KMS-11 (cell line): Measurements from ENCODE around the gene TMEM33.
"Not testable (repeated sequence)": the region's sequence is repeated elsewhere in the genome, so short reads cannot be mapped to it uniquely, and the experiment has no call there.

ENCODE experiments used
- H2AFZ ChIP-seq: fragments of 200-600 bp; sonication (generic); 2 replicates; pipeline ENCODE4 v1.6.1; 2016; ENCODE audit warnings: antibody characterized with exemption, mixed run types, low read depth
- H3K27ac ChIP-seq: fragments of 200-600 bp; sonication (generic); 2 replicates; pipeline ENCODE4 v1.6.1; 2016; ENCODE audit warnings: mild to moderate bottlenecking, mixed run types
- H3K27me3 ChIP-seq: fragments of 200-600 bp; sonication (generic); 2 replicates; pipeline ENCODE4 v1.6.1; 2017; ENCODE audit warnings: mild to moderate bottlenecking, low read depth, mixed run types, moderate library complexity; ENCODE audit not compliant: insufficient read depth
- H3K36me3 ChIP-seq: fragments of 200-600 bp; sonication (generic); 2 replicates; pipeline ENCODE4 v1.6.1; 2017; ENCODE audit warnings: mild to moderate bottlenecking, mixed run types; ENCODE audit not compliant: insufficient read depth
- H3K4me1 ChIP-seq: fragments of 200-600 bp; sonication (generic); 2 replicates; pipeline ENCODE4 v1.6.1; 2016; ENCODE audit warnings: mild to moderate bottlenecking, low read depth, mixed run types; ENCODE audit not compliant: poor library complexity, severe bottlenecking
- H3K4me2 ChIP-seq: fragments of 200-600 bp; sonication (generic); 2 replicates; pipeline ENCODE4 v1.7.0; 2016; ENCODE audit warnings: mild to moderate bottlenecking, mixed run types
- H3K4me3 ChIP-seq: fragments of 200-600 bp; sonication (generic); IDR thresholded peaks from 2 replicates; pipeline ENCODE4 v1.6.1; 2017; ENCODE audit warnings: low read depth, low read length, mixed read lengths; ENCODE audit not compliant: insufficient read depth
- H3K79me2 ChIP-seq: fragments of 200-600 bp; sonication (generic); 2 replicates; pipeline ENCODE4 v1.6.1; 2016; ENCODE audit warnings: low read depth, mixed run types; ENCODE audit not compliant: insufficient read depth
- H3K9ac ChIP-seq: fragments of 200-600 bp; sonication (generic); 2 replicates; pipeline ENCODE4 v1.6.1; 2016; ENCODE audit warnings: mild to moderate bottlenecking, mixed run types
- H4K20me1 ChIP-seq: fragments of 200-600 bp; sonication (generic); 2 replicates; pipeline ENCODE4 v1.6.1; 2016; ENCODE audit warnings: mild to moderate bottlenecking, mixed run types; ENCODE audit not compliant: insufficient read depth
- CTCF ChIP-seq: fragments of 200-600 bp; sonication (generic); conservative IDR thresholded peaks from 2 replicates; pipeline ENCODE4 v1.6.1; 2017; ENCODE audit warnings: low read depth, mild to moderate bottlenecking, antibody characterized with exemption, low read length, moderate library complexity, mixed read lengths

The TMEM33 gene

GRCh38 chr4:41888687-41889074 lies 46.5 kb upstream of the TMEM33 start:
- no peaks in the 10 kb centered on the region for H3K4me1 ChIP-seq
- H3K27me3 ChIP-seq, result no peaks in the 10 kb centered on the region
- no peak overlapping the region for H3K4me2 ChIP-seq
- H3K27ac ChIP-seq, result no peak overlapping the region
- no peak for TF ChIP-seq CTCF
- H3K4me3 ChIP-seq, result no peak overlapping the region
- H4K20me1 ChIP-seq, result no peaks in the 10 kb centered on the region
- H3K36me3 ChIP-seq, result no peaks in the 10 kb centered on the region
- no peak overlapping the region for H2AFZ ChIP-seq
- H3K79me2 ChIP-seq, result no peaks in the 10 kb centered on the region
- H3K9ac ChIP-seq, result no peak overlapping the region

GRCh38 chr4:41889317-41889716 lies 45.9 kb upstream of the TMEM33 start:
- Histone ChIP-seq H3K79me2 (no peaks in the 10 kb centered on the region), H4K20me1 (no peaks in the 10 kb centered on the region), H3K4me1 (no peaks in the 10 kb centered on the region), H3K36me3 (no peaks in the 10 kb centered on the region), H3K4me3 (no peak overlapping the region), H2AFZ (no peak overlapping the region), H3K9ac (no peak overlapping the region), H3K27me3 (no peaks in the 10 kb centered on the region), H3K4me2 (no peak overlapping the region), H3K27ac (no peak overlapping the region)
- no peak for TF ChIP-seq CTCF

GRCh38 chr4:41890085-41890484 lies 45.1 kb upstream of the TMEM33 start:
- H3K4me1 ChIP-seq, result no peaks in the 10 kb centered on the region
- H3K27me3 ChIP-seq, result no peaks in the 10 kb centered on the region
- no peak overlapping the region for H2AFZ ChIP-seq
- H3K79me2 ChIP-seq, result no peaks in the 10 kb centered on the region
- no peak overlapping the region for H3K27ac ChIP-seq
- H3K9ac ChIP-seq, result no peak overlapping the region
- no peak overlapping the region for H3K4me3 ChIP-seq
- no peaks in the 10 kb centered on the region for H3K36me3 ChIP-seq
- no peaks in the 10 kb centered on the region for H4K20me1 ChIP-seq
- H3K4me2 ChIP-seq, result no peak overlapping the region
- no peak for TF ChIP-seq CTCF

- H3K4me2 ChIP-seq, result no peak overlapping the region
- TF ChIP-seq CTCF, result no peak
- no peaks in the 10 kb centered on the region for H3K79me2 ChIP-seq
- no peaks in the 10 kb centered on the region for H3K27me3 ChIP-seq
- no peak overlapping the region for H3K27ac ChIP-seq
- no peak overlapping the region for H3K9ac ChIP-seq
- H3K36me3 ChIP-seq, result no peaks in the 10 kb centered on the region
- H2AFZ ChIP-seq, result no peak overlapping the region
- no peaks in the 10 kb centered on the region for H4K20me1 ChIP-seq
- no peak overlapping the region for H3K4me3 ChIP-seq
- no peaks in the 10 kb centered on the region for H3K4me1 ChIP-seq
Measured at GRCh38 chr4:41896648-41897047, 38.6 kb upstream of the TMEM33 start.

GRCh38 chr4:41897698-41898097 lies 37.5 kb upstream of the TMEM33 start:
- Histone ChIP-seq H3K36me3 (no peaks in the 10 kb centered on the region), H2AFZ (no peak overlapping the region), H3K27me3 (no peaks in the 10 kb centered on the region), H3K4me1 (no peaks in the 10 kb centered on the region), H3K4me3 (no peak overlapping the region), H3K9ac (no peak overlapping the region), H3K79me2 (no peaks in the 10 kb centered on the region), H3K27ac (no peak overlapping the region), H3K4me2 (no peak overlapping the region), H4K20me1 (no peaks in the 10 kb centered on the region)
- TF ChIP-seq CTCF, result no peak

GRCh38 chr4:41909136-41909535 lies 26.1 kb upstream of the TMEM33 start:
- not testable (repeated sequence) for H3K4me2 ChIP-seq, H3K27ac ChIP-seq, H2AFZ ChIP-seq, H3K27me3 ChIP-seq, H3K79me2 ChIP-seq, H3K4me3 ChIP-seq, H3K4me1 ChIP-seq, H3K36me3 ChIP-seq, H3K9ac ChIP-seq, H4K20me1 ChIP-seq
